DOHH2 (cell line): ENCODE results near the gene DSE.

ENCODE experiments used
- H3F3A ChIP-seq: fragments of 200-600 bp; sonication (generic), shearing (Covaris generic); 2 replicates; pipeline ENCODE4 v1.6.0; 2016; ENCODE audit warnings: antibody characterized with exemption, mild to moderate bottlenecking; ENCODE audit not compliant: control insufficient read depth, insufficient read depth
- H3K27ac ChIP-seq: fragments of 200-600 bp; sonication (generic); 2 replicates; pipeline ENCODE4 v1.5.1; 2014; ENCODE audit warnings: low read depth, mild to moderate bottlenecking, low read length, moderate library complexity
- H3K27me3 ChIP-seq: fragments of 200-600 bp; sonication (generic); 2 replicates; pipeline ENCODE4 v1.6.1; 2014; ENCODE audit warnings: mild to moderate bottlenecking, low read length, mixed read lengths; ENCODE audit not compliant: control insufficient read depth
- H3K36me3 ChIP-seq: fragments of 200-600 bp; sonication (generic); 2 replicates; pipeline ENCODE4 v1.6.1; 2014; ENCODE audit warnings: mild to moderate bottlenecking, low read length, moderate library complexity, mixed read lengths; ENCODE audit not compliant: control insufficient read depth
- H3K4me1 ChIP-seq: fragments of 200-600 bp; sonication (generic); 2 replicates; pipeline ENCODE4 v1.6.1; 2014; ENCODE audit warnings: mild to moderate bottlenecking, low read length, mixed read lengths; ENCODE audit not compliant: control insufficient read depth
- H3K4me2 ChIP-seq: fragments of 200-600 bp; sonication (generic); 2 replicates; pipeline ENCODE4 v1.6.0; 2014; ENCODE audit warnings: mild to moderate bottlenecking, low read length, moderate library complexity
- H3K4me3 ChIP-seq: fragments of 200-600 bp; sonication (generic); 2 replicates; pipeline ENCODE4 v1.5.1; 2014; ENCODE audit warnings: mild to moderate bottlenecking, low read length, mixed read lengths
- H3K79me2 ChIP-seq: fragments of 200-600 bp; sonication (generic); 2 replicates; pipeline ENCODE4 v1.6.1; 2014; ENCODE audit warnings: mild to moderate bottlenecking, low read length, mixed read lengths; ENCODE audit not compliant: control insufficient read depth
- H3K9me2 ChIP-seq: fragments of 200-600 bp; sonication (generic); replicated peaks from 2 replicates; pipeline ENCODE4 v1.6.1; 2014; ENCODE audit warnings: mild to moderate bottlenecking, low read length, mixed read lengths; ENCODE audit not compliant: control insufficient read depth
- H3K9me3 ChIP-seq: fragments of 200-600 bp; sonication (generic); 2 replicates; pipeline ENCODE4 v1.6.1; 2014; ENCODE audit warnings: antibody characterized with exemption, low read length, mixed read lengths; ENCODE audit not compliant: control insufficient read depth, insufficient read depth
- H4K20me1 ChIP-seq: fragments of 200-600 bp; sonication (generic); 2 replicates; pipeline ENCODE4 v1.6.0; 2014; ENCODE audit warnings: low read depth, mild to moderate bottlenecking, antibody characterized with exemption, low read length, moderate library complexity; ENCODE audit not compliant: control insufficient read depth, insufficient read depth
- CTCF ChIP-seq: fragments of 200-600 bp; sonication (generic); IDR thresholded peaks from one replicate; pipeline ENCODE4 v1.5.1; 2014; ENCODE audit warnings: antibody characterized with exemption, mild to moderate bottlenecking, low read depth, low read length; ENCODE audit not compliant: poor library complexity, severe bottlenecking
- EZH2phosphoT487 ChIP-seq: fragments of 200-600 bp; sonication (generic); IDR thresholded peaks from 2 replicates; pipeline ENCODE4 v1.6.1; 2017; ENCODE audit warnings: borderline replicate concordance, mild to moderate bottlenecking, antibody characterized with exemption, low read length, moderate library complexity, mixed read lengths

DSE gene

GRCh38 chr6:116396441-116396840 is 25.7 kb downstream of the DSE start:
- Histone ChIP-seq H3K79me2 (no peaks in the 10 kb centered on the region), H3K27ac (no peak overlapping the region), H3F3A (no peaks in the 10 kb centered on the region), H3K4me1 (peaks cover 6% of the 10 kb centered on the region), H4K20me1 (no peaks in the 10 kb centered on the region), H3K9me2 (no peaks in the 10 kb centered on the region), H3K9me3 (no peaks in the 10 kb centered on the region), H3K4me2 (no peak overlapping the region), H3K27me3 (peaks cover 15% of the 10 kb centered on the region), H3K4me3 (no peak overlapping the region), H3K36me3 (no peaks in the 10 kb centered on the region)
- TF ChIP-seq EZH2phosphoT487 (no peak), CTCF (no peak)

GRCh38 chr6:116397914-116398313 is 27.2 kb downstream of the DSE start:
- Histone ChIP-seq H3K4me3 (no peak overlapping the region), H3K27ac (no peak overlapping the region), H3K27me3 (peaks cover 13% of the 10 kb centered on the region; the same call in 1 of the 2 replicates), H3K79me2 (no peaks in the 10 kb centered on the region), H3K36me3 (no peaks in the 10 kb centered on the region), H3K9me3 (no peaks in the 10 kb centered on the region), H3K4me1 (no peaks in the 10 kb centered on the region), H4K20me1 (no peaks in the 10 kb centered on the region), H3F3A (no peaks in the 10 kb centered on the region), H3K9me2 (no peaks in the 10 kb centered on the region), H3K4me2 (no peak overlapping the region)
- TF ChIP-seq EZH2phosphoT487 (no peak), CTCF (no peak)

GRCh38 chr6:116398316-116399010 is 27.7 kb downstream of the DSE start:
- Histone ChIP-seq H3K27ac (no peak overlapping the region), H3K4me2 (no peak overlapping the region), H3K79me2 (no peaks in the 10 kb centered on the region), H4K20me1 (no peaks in the 10 kb centered on the region), H3K9me3 (no peaks in the 10 kb centered on the region), H3K36me3 (no peaks in the 10 kb centered on the region), H3K4me3 (no peak overlapping the region), H3K27me3 (peaks cover 14% of the 10 kb centered on the region; the same call in 1 of the 2 replicates), H3F3A (no peaks in the 10 kb centered on the region), H3K9me2 (no peaks in the 10 kb centered on the region), H3K4me1 (no peaks in the 10 kb centered on the region)
- TF ChIP-seq EZH2phosphoT487: no peak
- TF ChIP-seq CTCF: no peak
